NCI-H345 treated with DMSO at 0.1 percent for 48 hours (cell line): Measurements from ENCODE around the gene SCART1.
"Not testable (repeated sequence)": the region's sequence is repeated elsewhere in the genome, so short reads cannot be mapped to it uniquely, and the experiment has no call there.

Source experiments
- DNase-seq: peaks from one replicate; lab custom pipeline; 2025; ENCODE audit not compliant: unreplicated experiment; lab: John Stamatoyannopoulos, UW

Gene SCART1

DNA sequence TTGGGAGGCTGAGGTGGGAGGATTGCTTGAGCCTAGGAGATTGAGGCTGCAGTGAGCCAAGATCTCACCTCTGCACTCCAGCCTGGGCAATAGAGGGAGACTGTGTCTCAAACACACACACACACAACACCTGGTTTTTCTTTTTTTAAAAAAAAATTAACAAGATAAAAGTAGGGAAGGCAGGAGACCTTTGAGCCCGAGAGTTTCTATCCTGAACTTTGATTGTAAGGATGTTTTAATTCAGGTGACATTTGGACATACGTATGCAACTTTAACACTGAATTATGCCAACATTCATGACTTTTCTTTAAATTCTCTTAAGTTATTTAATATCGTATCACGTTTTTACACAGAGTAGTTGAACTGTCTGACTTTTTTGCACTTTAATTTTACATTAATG is 61.7 kb downstream of the SCART1 start:
- DNase-seq: no peak

DNA sequence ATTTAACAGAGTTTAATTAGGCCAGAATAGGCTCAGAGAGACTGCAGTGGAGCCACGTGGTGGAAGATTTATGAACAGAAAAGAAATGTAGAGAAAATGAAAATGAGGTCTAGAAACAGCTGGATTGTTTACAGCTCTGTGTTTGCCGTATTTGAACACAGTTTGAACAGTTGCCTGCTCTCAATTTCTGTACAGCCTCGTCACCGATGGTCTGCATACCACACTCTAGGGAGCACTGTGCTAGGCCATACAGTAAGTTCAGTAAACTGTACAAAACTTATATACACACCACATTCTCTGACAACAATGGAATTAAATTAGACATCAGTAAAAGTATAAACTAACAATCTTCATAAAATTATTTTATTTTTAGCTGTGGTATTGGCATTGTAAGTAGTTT is 62.3 kb downstream of the SCART1 start:
- no peak for DNase-seq

DNA sequence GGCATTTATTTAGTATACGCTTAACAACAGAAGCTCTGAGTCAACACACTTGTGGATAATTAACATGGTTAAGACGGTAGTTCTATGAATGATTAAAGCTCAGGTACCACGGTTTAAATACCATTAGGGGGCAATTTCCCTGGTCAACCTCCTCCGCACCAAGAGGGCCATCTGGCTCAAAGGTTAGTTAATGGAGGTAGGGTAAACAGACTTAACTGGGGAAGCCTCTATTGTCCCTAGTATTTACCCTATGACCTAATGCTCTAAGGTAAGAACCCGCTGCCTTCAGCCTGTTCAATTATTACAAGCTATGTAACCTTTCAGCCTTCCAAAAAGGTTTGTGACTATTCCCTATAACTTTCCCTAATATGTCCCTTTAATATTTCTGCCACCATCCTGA is 64.8 kb downstream of the SCART1 start:
- not testable (repeated sequence) for DNase-seq
